Omental fat pad (tissue), 4 donors: ENCODE data around the gene KIDINS220. TPM values are rescaled to one million over a fixed set of nuclear protein-coding genes. Genes with fewer than 3 reads are reported as not detected.

Experiments
- ATAC-seq: fragments of 150-250 bp; one replicate; pipeline ENCODE4 v1.9.1; 2016; ENCODE audit warnings: mild to moderate bottlenecking, moderate library complexity; ENCODE audit not compliant: low FRiP score
- DNase-seq: peaks from one replicate; pipeline ENCODE4 v3.0.0-alpha.2; 2019; ENCODE audit warnings: low spot score
- CTCF ChIP-seq, 3 donors: fragments of 450-650 bp; IDR thresholded peaks; one replicate each; pipeline ENCODE4 v1.5.1; 2016 to 2017; ENCODE audit warnings: antibody characterized with exemption in 3 of 3, mild to moderate bottlenecking in 3 of 3, moderate library complexity in 2 of 3
- total RNA-seq, 4 donors: library from RNA; depleted of rRNA; stranded (reverse); fragments of >200 nt; gene quantifications; one replicate each; pipeline ENCODE4 v1.1.0, GENCODE V29; 2016

Gene KIDINS220
- total RNA-seq, 4 donors from 2014 or later = 59.5 to 98.0 (median 66.5) TPM

GRCh38 chr2:8756716-8757115 is 80.7 kb downstream of the KIDINS220 start:
- no peak for TF ChIP-seq CTCF (IDR thresholded peaks at IDR 0.05)
- DNase-seq (no peak), ATAC-seq (no peak)

- DNase-seq = no peak
- TF ChIP-seq CTCF (IDR thresholded peaks at IDR 0.05) = no peak
- ATAC-seq = no peak
These were observed 81.2 kb downstream of the KIDINS220 start for GRCh38 chr2:8756230-8756629.

- TF ChIP-seq CTCF (IDR thresholded peaks at IDR 0.05) = no peak
- ATAC-seq = no peak
- DNase-seq = no peak
These were observed 83.2 kb downstream of the KIDINS220 start for GRCh38 chr2:8754106-8754776.

- no peak for ATAC-seq
These were observed 83.8 kb downstream of the KIDINS220 start for GRCh38 chr2:8753609-8754008.

GRCh38 chr2:8752385-8752784 is 85.0 kb downstream of the KIDINS220 start:
- TF ChIP-seq CTCF (IDR thresholded peaks at IDR 0.05) = no peak
- no peak for DNase-seq
- no peak for ATAC-seq

More at GRCh38 chr2:8753609-8754008, 83.8 kb downstream of the KIDINS220 start:
- DNase-seq = no peak
- no peak for TF ChIP-seq CTCF (IDR thresholded peaks at IDR 0.05)

GRCh38 chr2:8750221-8750620 is 87.2 kb downstream of the KIDINS220 start:
- TF ChIP-seq CTCF (IDR thresholded peaks at IDR 0.05) = no peak
- ATAC-seq (no peak), DNase-seq (no peak)

- TF ChIP-seq CTCF (IDR thresholded peaks at IDR 0.05) = no peak
- DNase-seq (no peak), ATAC-seq (no peak)
These were observed 94.2 kb downstream of the KIDINS220 start for GRCh38 chr2:8743261-8743660.
